22Rv1 (cell line): Measurements from ENCODE around the gene B3GALNT1.

Experiments
- H3K27ac ChIP-seq: fragments of 450-650 bp; 2 replicates; pipeline ENCODE4 v1.5.1; 2017
- ZFX ChIP-seq: fragments of 450-650 bp; IDR thresholded peaks from 2 replicates; pipeline ENCODE4 v1.6.1; 2017; ENCODE audit warnings: antibody characterized with exemption, borderline replicate concordance
- TF ChIP-seq, protein P1 (sequence below): fragments of 450-650 bp; IDR thresholded peaks from 2 replicates; pipeline ENCODE4 v1.5.1; 2017; ENCODE audit warnings: mild to moderate bottlenecking

B3GALNT1 gene, protein sequence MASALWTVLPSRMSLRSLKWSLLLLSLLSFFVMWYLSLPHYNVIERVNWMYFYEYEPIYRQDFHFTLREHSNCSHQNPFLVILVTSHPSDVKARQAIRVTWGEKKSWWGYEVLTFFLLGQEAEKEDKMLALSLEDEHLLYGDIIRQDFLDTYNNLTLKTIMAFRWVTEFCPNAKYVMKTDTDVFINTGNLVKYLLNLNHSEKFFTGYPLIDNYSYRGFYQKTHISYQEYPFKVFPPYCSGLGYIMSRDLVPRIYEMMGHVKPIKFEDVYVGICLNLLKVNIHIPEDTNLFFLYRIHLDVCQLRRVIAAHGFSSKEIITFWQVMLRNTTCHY

DNA sequence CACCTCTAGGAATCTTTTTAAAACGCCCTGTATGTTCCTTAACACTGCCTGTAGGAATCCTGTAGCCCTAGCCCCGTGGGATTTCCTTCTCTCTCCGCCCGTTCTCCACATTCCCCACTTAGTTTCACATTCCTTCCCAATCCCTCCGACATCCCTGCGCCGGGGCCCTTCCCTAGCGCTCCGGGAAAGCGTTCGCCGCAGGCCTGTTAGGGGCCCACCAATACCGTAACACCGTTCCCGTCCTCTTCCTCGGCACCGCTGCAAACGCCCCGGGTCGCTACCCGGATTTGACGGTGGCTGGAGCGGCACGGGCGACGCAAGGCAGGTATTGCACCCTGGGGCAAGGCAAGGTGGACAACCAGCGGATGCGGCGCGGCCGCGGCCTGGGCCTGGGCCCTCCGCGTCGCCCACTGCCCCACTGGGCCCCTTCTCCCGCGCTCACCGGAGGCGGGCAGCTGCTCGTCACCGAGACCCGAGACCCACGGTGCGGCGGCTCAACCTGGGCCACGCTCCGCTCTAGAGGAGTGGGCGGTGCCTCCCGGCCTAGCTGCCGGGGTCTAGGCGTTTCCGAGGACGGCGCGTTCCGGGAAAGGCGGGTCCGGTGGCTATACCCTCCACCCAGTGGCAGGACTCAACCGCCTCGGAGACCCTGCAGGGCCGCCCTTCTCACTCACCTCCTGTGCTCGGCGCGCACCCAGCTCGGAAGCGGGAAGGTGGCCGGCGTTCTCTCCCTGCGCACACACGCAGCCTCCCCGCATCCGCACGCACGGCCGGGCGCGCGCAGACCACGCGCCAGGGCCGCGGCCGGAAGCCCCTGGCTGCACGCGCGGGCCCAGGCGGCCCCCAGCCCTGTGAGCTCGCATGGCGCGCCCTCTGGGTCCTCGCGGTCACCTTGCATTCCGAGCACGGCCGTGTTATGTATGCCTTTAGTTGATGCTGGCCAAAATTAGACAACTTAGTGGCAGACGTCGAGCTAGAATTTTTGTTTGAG, at the start of gene B3GALNT1:
Gene B3GALNT1, minus strand, starts transcription at position 789 of the 991 bp plus-strand sequence. CDS start 18,595 bp downstream, outside the sequence.
- no peak for TF ChIP-seq ZFX
- TF ChIP-seq, protein P1, sequence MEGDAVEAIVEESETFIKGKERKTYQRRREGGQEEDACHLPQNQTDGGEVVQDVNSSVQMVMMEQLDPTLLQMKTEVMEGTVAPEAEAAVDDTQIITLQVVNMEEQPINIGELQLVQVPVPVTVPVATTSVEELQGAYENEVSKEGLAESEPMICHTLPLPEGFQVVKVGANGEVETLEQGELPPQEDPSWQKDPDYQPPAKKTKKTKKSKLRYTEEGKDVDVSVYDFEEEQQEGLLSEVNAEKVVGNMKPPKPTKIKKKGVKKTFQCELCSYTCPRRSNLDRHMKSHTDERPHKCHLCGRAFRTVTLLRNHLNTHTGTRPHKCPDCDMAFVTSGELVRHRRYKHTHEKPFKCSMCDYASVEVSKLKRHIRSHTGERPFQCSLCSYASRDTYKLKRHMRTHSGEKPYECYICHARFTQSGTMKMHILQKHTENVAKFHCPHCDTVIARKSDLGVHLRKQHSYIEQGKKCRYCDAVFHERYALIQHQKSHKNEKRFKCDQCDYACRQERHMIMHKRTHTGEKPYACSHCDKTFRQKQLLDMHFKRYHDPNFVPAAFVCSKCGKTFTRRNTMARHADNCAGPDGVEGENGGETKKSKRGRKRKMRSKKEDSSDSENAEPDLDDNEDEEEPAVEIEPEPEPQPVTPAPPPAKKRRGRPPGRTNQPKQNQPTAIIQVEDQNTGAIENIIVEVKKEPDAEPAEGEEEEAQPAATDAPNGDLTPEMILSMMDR: no peak
- peak within 1 kb of the TSS; percentile 57 for H3K27ac ChIP-seq

DNA sequence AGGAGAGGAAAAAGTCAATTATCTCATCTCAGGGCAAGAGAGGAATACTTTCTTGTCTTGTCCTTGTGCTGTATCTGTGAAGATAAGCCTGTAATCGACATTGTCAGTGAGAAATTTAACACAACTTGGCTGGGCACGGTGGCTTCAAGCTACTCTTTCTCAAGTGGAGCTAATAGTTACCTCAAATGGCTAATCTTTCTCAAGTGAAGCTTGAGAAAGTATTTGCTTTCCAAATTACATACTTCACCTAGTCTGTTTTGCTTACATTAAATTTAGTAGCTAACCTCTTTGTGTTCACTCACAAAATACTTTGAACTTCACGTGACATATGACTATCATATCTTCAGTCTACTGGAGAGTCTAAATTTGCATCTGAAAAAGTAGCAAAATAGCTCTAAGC, 48.3 kb upstream of the B3GALNT1 start:
- H3K27ac ChIP-seq: no peak overlapping the region
- TF ChIP-seq, protein P1: no peak
- no peak for TF ChIP-seq ZFX

- no peak for TF ChIP-seq ZFX
- TF ChIP-seq, protein P1: no peak
- no peak overlapping the region for H3K27ac ChIP-seq
Observed at GRCh38 chr3:161150001-161150525, 44.9 kb upstream of the B3GALNT1 start.

DNA sequence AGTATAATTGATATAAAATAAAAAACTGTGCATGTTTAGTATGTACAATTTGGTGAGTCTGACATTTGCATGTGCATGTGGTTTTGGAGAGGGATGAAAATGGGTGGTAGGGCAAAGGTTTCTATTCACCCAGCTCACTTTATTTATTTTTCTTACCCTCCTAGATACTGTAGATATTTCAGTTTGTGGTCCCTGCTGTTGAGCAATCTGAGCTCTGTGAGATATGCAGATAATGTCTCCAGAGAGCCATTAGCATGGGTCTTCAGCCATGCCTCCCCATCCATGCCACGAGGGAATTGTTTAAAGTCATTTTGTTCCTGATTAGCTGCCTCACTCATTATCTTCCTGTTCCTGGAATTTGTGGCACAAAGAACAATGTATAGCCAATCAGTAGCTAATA, 44.4 kb upstream of the B3GALNT1 start:
- H3K27ac ChIP-seq: no peak overlapping the region
- TF ChIP-seq, protein P1: no peak
- no peak for TF ChIP-seq ZFX

- no peak for TF ChIP-seq ZFX
- TF ChIP-seq, protein P1: no peak
Observed at GRCh38 chr3:161148832-161149475, 43.8 kb upstream of the B3GALNT1 start.

GRCh38 chr3:161142486-161142885, 37.3 kb upstream of the B3GALNT1 start:
- H3K27ac ChIP-seq: no peak overlapping the region
- TF ChIP-seq, protein P1: no peak

More at GRCh38 chr3:161148832-161149475, 43.8 kb upstream of the B3GALNT1 start:
- H3K27ac ChIP-seq: no peak overlapping the region
